ENCODE results near the gene CLSTN1. TPM values are rescaled to one million over a fixed set of nuclear protein-coding genes. Genes with fewer than 3 reads are reported as not detected.

CLSTN1 gene
- total RNA-seq, 1 donor from 2014 or later = 75.4 TPM

- Histone ChIP-seq H3K4me2 (no peak overlapping the region), H3K9ac (no peak overlapping the region), H3K9me3 (ENCODE audit: low read depth) (no peaks in the 10 kb centered on the region), H3K4me3 (no peak overlapping the region), H2AFZ (replicated peaks) (no peak overlapping the region), H3F3A (ENCODE audit: low read depth) (peaks cover 44% of the 10 kb centered on the region), H3K4me1 (peaks cover 30% of the 10 kb centered on the region), H4K20me1 (ENCODE audit: low read depth) (peaks cover 21% of the 10 kb centered on the region), H3K27me3 (peaks cover 13% of the 10 kb centered on the region), H3K36me3 (no peaks in the 10 kb centered on the region), H3K79me2 (ENCODE audit: low read depth) (peaks cover 24% of the 10 kb centered on the region), H3K27ac (no peak overlapping the region)
- Mint-ChIP-seq H3K4me3 (peak overlapping the region; percentile 83), H3K27me3 (ENCODE audit: insufficient read depth, low read depth) (peaks cover 11% of the 10 kb centered on the region), H3K4me1 (peaks cover 42% of the 10 kb centered on the region), H3K27ac (no peak overlapping the region), H3K9me3 (no peaks in the 10 kb centered on the region), H3K36me3 (no peaks in the 10 kb centered on the region)
- DNase-seq (ENCODE audit: low spot score) = no peak
- no peak for TF ChIP-seq CTCF (IDR thresholded peaks at IDR 0.05)
- TF ChIP-seq EZH2 (IDR thresholded peaks at IDR 0.05) = no peak
- TF ChIP-seq EZH2phosphoT487 (IDR thresholded peaks at IDR 0.05) = no peak
These were observed 2.3 kb upstream of the CLSTN1 start for GRCh38 chr1:9826087-9826486.

- peak overlapping the region; percentile 98 for H3K4me2 ChIP-seq
- peak overlapping the region; percentile 78 for H3K4me3 ChIP-seq
- no peak overlapping the region for H3K27ac ChIP-seq
- Mint-ChIP-seq H3K4me1 (peaks cover 46% of the 10 kb centered on the region), H3K9me3 (no peaks in the 10 kb centered on the region), H3K4me3 (peak overlapping the region; percentile 83), H3K36me3 (peaks cover 2% of the 10 kb centered on the region), H3K27ac (peak overlapping the region; percentile 54), H3K27me3 (ENCODE audit: insufficient read depth, low read depth) (peaks cover 11% of the 10 kb centered on the region)
- peaks cover 31% of the 10 kb centered on the region for H3K79me2 ChIP-seq (ENCODE audit: low read depth)
- H3K9me3 ChIP-seq (ENCODE audit: low read depth) = no peaks in the 10 kb centered on the region
- H3K36me3 ChIP-seq = no peaks in the 10 kb centered on the region
- H3K9ac ChIP-seq = no peak overlapping the region
- peak; percentile 39 for DNase-seq (ENCODE audit: low spot score)
- peaks cover 44% of the 10 kb centered on the region for H3F3A ChIP-seq (ENCODE audit: low read depth)
- no peak overlapping the region for H2AFZ ChIP-seq (replicated peaks)
- peaks cover 13% of the 10 kb centered on the region for H3K27me3 ChIP-seq
- TF ChIP-seq EZH2phosphoT487 (IDR thresholded peaks at IDR 0.05) (no peak), CTCF (IDR thresholded peaks at IDR 0.05) (no peak), EZH2 (IDR thresholded peaks at IDR 0.05) (no peak)
- H3K4me1 ChIP-seq = peaks cover 30% of the 10 kb centered on the region
- peaks cover 28% of the 10 kb centered on the region for H4K20me1 ChIP-seq (ENCODE audit: low read depth)
These were observed 1.6 kb upstream of the CLSTN1 start for GRCh38 chr1:9825093-9826074.

DNA sequence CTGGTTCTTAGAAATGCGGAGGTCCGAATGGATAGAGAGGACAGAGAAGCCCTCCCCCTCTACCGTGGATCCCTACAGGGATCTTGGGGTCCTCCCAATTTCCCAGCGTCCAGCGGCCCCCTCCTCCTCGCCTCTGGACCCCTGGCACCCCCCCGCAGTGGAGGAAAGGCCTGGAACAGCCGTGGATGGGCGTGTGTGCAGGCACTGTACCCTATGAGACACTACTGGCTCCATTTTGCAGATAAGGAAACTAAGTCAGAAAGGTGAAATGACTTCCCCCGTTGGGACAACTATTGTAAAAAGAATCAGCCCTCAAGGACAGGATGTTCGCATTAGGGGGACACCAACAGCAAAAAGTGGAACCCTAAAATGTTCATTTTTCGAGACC, 931 bp upstream of the CLSTN1 start:
- Mint-ChIP-seq H3K4me1 (peaks cover 48% of the 10 kb centered on the region), H3K27me3 (ENCODE audit: insufficient read depth, low read depth) (peaks cover 11% of the 10 kb centered on the region), H3K36me3 (peaks cover 2% of the 10 kb centered on the region), H3K9me3 (no peaks in the 10 kb centered on the region), H3K4me3 (peak overlapping the region; percentile 83), H3K27ac (peak overlapping the region; percentile 54)
- peaks cover 38% of the 10 kb centered on the region for H3K79me2 ChIP-seq (ENCODE audit: low read depth)
- H3K9ac ChIP-seq = no peak overlapping the region
- peak overlapping the region; percentile 98 for H3K4me2 ChIP-seq
- H3K27me3 ChIP-seq = peaks cover 13% of the 10 kb centered on the region
- no peak for TF ChIP-seq EZH2 (IDR thresholded peaks at IDR 0.05)
- no peak for TF ChIP-seq EZH2phosphoT487 (IDR thresholded peaks at IDR 0.05)
- TF ChIP-seq CTCF (IDR thresholded peaks at IDR 0.05) = no peak
- H3K4me3 ChIP-seq = peak overlapping the region; percentile 78
- H3K36me3 ChIP-seq = no peaks in the 10 kb centered on the region
- H3K9me3 ChIP-seq (ENCODE audit: low read depth) = no peaks in the 10 kb centered on the region
- no peak overlapping the region for H3K27ac ChIP-seq
- H3K4me1 ChIP-seq = peaks cover 34% of the 10 kb centered on the region
- no peak for DNase-seq (ENCODE audit: low spot score)
- peak overlapping the region; percentile 99 for H2AFZ ChIP-seq (replicated peaks)
- peaks cover 48% of the 10 kb centered on the region for H3F3A ChIP-seq (ENCODE audit: low read depth)
- H4K20me1 ChIP-seq (ENCODE audit: low read depth) = peaks cover 35% of the 10 kb centered on the region

Data from neural progenitor cell (in vitro differentiated cells).